ENCODE measurements around the gene SRA1. TPM values are rescaled to one million over a fixed set of nuclear protein-coding genes. Genes with fewer than 3 reads are reported as not detected.
"Not testable (repeated sequence)": the region's sequence is repeated elsewhere in the genome, so short reads cannot be mapped to it uniquely, and the experiment has no call there.

SRA1 gene
- 10 to 100 TPM; 23.8 to 45.5 (median 34.0) TPM for total RNA-seq
- 10 to 100 TPM; 31.1 to 34.4 TPM for polyA plus RNA-seq
- 39.3 reads per million, percentile 66 among the genes with 10 or more reads in this experiment for total RNA-seq

GRCh38 chr5:140557136-140557805 lies at the start of gene SRA1:
Gene SRA1, minus strand, starts transcription at chr5:140557473. Its CDS starts 21 bp downstream, at chr5:140557452.
- peak; percentile 62 to 91 (median 72) for DNase-seq
- POLR2A ChIA-PET, result interaction anchor here (0.7 to 16.3 kb wide), 9 partner anchors 8 to 156 kb away, joined by 3 to 248 read pairs (median 5); partner anchors contain the start of genes EIF4EBP3, IK, NDUFA2 and TMCO6
- H3K27me3 ChIP-seq (ENCODE audit: control insufficient read depth in 2 of 2, insufficient read depth in 2 of 2, low read length in 2 of 2), result no peaks in the 10 kb centered on the region
- Mint-ChIP-seq H3K36me3 (peaks cover 0 to 30% (median 11%) of the 10 kb centered on the region in 5 donors), H3K9me3 (peaks cover 0 to 4% (median 0%) of the 10 kb centered on the region in 11 donors), H3K4me1 (peaks cover 45 to 63% (median 50%) of the 10 kb centered on the region in 7 donors), H3K27me3 (no peaks in the 10 kb centered on the region), H3K27ac (peak within 1 kb of the TSS; percentile 85 to 97 (median 95)), H3K4me3 (peak within 1 kb of the TSS; percentile 84 to 93 (median 92))
- CTCF ChIA-PET, result interaction anchor here (0.6 to 0.9 kb wide), 2 partner anchors 90 to 1044 kb away, joined by 3 read pairs; partner anchors contain the start of genes IK and NDUFA2
- H3K9me3 ChIP-seq (ENCODE audit: control insufficient read depth in 2 of 3, low read length in 3 of 3), result no peaks in the 10 kb centered on the region
- ATAC-seq, result peak; percentile 94
- peak within 1 kb of the TSS; percentile 97 for H3K27ac ChIP-seq (ENCODE audit: low read depth, low read length)
- H3K36me3 ChIP-seq (ENCODE audit: control insufficient read depth in 2 of 3, insufficient read depth in 3 of 3, low read length in 3 of 3), result peaks cover 0 to 16% (median 0%) of the 10 kb centered on the region in 3 experiments
- peak within 1 kb of the TSS; percentile 73 for H3K4me3 ChIP-seq (ENCODE audit: low read length)
- intact Hi-C loops (cut with micrococcal nuclease), result loop anchor here (1.0 to 5.0 kb wide), 5 partner anchors 10 to 445 kb away; partner anchors contain the start of genes ANKHD1 (in 2 of the 2), EIF4EBP3 (in 2 of the 2), IK (in 1 of the 2) and NDUFA2 (in 1 of the 2)
- H3K4me1 ChIP-seq (ENCODE audit: control insufficient read depth in 2 of 2, insufficient read depth in 2 of 2, low read length in 2 of 2), result peaks cover 14 to 20% of the 10 kb centered on the region in 2 donors

GRCh38 chr5:140607031-140607430 lies 49.8 kb upstream of the SRA1 start:
- CTCF ChIA-PET, result no interaction called here

GRCh38 chr5:140605879-140606278 lies 48.6 kb upstream of the SRA1 start:
- Histone ChIP-seq H3K27me3 (ENCODE audit: control insufficient read depth in 2 of 2, insufficient read depth in 2 of 2, low read length in 2 of 2) (no peaks in the 10 kb centered on the region), H3K9me3 (ENCODE audit: control insufficient read depth in 2 of 3, low read length in 3 of 3) (no peaks in the 10 kb centered on the region), H3K36me3 (ENCODE audit: control insufficient read depth in 2 of 3, insufficient read depth in 3 of 3, low read length in 3 of 3) (no peaks in the 10 kb centered on the region), H3K27ac (ENCODE audit: low read depth, low read length) (no peak overlapping the region), H3K4me1 (ENCODE audit: control insufficient read depth in 2 of 2, insufficient read depth in 2 of 2, low read length in 2 of 2) (no peaks in the 10 kb centered on the region), H3K4me3 (ENCODE audit: low read length) (no peak overlapping the region)
- ChIA-PET CTCF (no interaction called here), POLR2A (interaction anchor here (0.7 kb wide), 1 partner anchor 36 kb away, joined by 7 read pairs; no protein-coding TSS in a partner anchor)
- H3K36me3 Mint-ChIP-seq, result no peaks in the 10 kb centered on the region
- DNase-seq (no peak), ATAC-seq (no peak)
- peaks cover 0 to 9% (median 4%) of the 10 kb centered on the region in 7 donors for H3K4me1 Mint-ChIP-seq
- intact Hi-C loops (cut with micrococcal nuclease), result no loop called here
- peaks cover 0 to 1% (median 0%) of the 10 kb centered on the region in 11 donors for H3K9me3 Mint-ChIP-seq
- no peak overlapping the region for H3K4me3 Mint-ChIP-seq
- peaks cover 0 to 12% (median 0%) of the 10 kb centered on the region in 5 donors for H3K27me3 Mint-ChIP-seq
- no peak overlapping the region for H3K27ac Mint-ChIP-seq

More at GRCh38 chr5:140607031-140607430, 49.8 kb upstream of the SRA1 start:
- Mint-ChIP-seq H3K9me3 (peaks cover 0 to 1% (median 0%) of the 10 kb centered on the region in 11 donors), H3K27me3 (peaks cover 0 to 14% (median 4%) of the 10 kb centered on the region in 5 donors), H3K4me1 (peaks cover 0 to 17% (median 12%) of the 10 kb centered on the region in 7 donors), H3K36me3 (peaks cover 0 to 6% (median 0%) of the 10 kb centered on the region in 5 donors), H3K4me3 (no peak overlapping the region), H3K27ac (no peak overlapping the region)
- Histone ChIP-seq H3K4me1 (ENCODE audit: control insufficient read depth in 2 of 2, insufficient read depth in 2 of 2, low read length in 2 of 2) (no peaks in the 10 kb centered on the region), H3K27me3 (ENCODE audit: control insufficient read depth in 2 of 2, insufficient read depth in 2 of 2, low read length in 2 of 2) (no peaks in the 10 kb centered on the region), H3K36me3 (ENCODE audit: control insufficient read depth in 2 of 3, insufficient read depth in 3 of 3, low read length in 3 of 3) (no peaks in the 10 kb centered on the region), H3K4me3 (ENCODE audit: low read length) (no peak overlapping the region), H3K27ac (ENCODE audit: low read depth, low read length) (no peak overlapping the region), H3K9me3 (ENCODE audit: control insufficient read depth in 2 of 3, low read length in 3 of 3) (no peaks in the 10 kb centered on the region)
- no peak for DNase-seq
- ATAC-seq, result peak; percentile 7
- POLR2A ChIA-PET, result no interaction called here
- intact Hi-C loops (cut with micrococcal nuclease), result no loop called here

GRCh38 chr5:140603734-140604133 lies 46.5 kb upstream of the SRA1 start:
- H3K36me3 Mint-ChIP-seq, result no peaks in the 10 kb centered on the region
- intact Hi-C loops (cut with micrococcal nuclease), result no loop called here
- no peaks in the 10 kb centered on the region for H3K36me3 ChIP-seq (ENCODE audit: control insufficient read depth in 2 of 3, insufficient read depth in 3 of 3, low read length in 3 of 3)
- peaks cover 0 to 1% (median 0%) of the 10 kb centered on the region in 7 donors for H3K4me1 Mint-ChIP-seq
- H3K27ac ChIP-seq (ENCODE audit: low read depth, low read length), result no peak overlapping the region
- H3K9me3 ChIP-seq (ENCODE audit: control insufficient read depth in 2 of 3, low read length in 3 of 3), result no peaks in the 10 kb centered on the region
- ATAC-seq (no peak), DNase-seq (no peak)
- CTCF ChIA-PET, result no interaction called here
- peaks cover 0 to 10% (median 0%) of the 10 kb centered on the region in 5 donors for H3K27me3 Mint-ChIP-seq
- H3K4me1 ChIP-seq (ENCODE audit: control insufficient read depth in 2 of 2, insufficient read depth in 2 of 2, low read length in 2 of 2), result no peaks in the 10 kb centered on the region
- H3K27me3 ChIP-seq (ENCODE audit: control insufficient read depth in 2 of 2, insufficient read depth in 2 of 2, low read length in 2 of 2), result no peaks in the 10 kb centered on the region
- no peak overlapping the region for H3K4me3 ChIP-seq (ENCODE audit: low read length)
- no peak overlapping the region for H3K4me3 Mint-ChIP-seq
- peaks cover 0 to 1% (median 0%) of the 10 kb centered on the region in 11 donors for H3K9me3 Mint-ChIP-seq
- no peak overlapping the region for H3K27ac Mint-ChIP-seq
- POLR2A ChIA-PET, result interaction anchor here (0.6 kb wide), 1 partner anchor 30 kb away, joined by 3 read pairs; no protein-coding TSS in a partner anchor

GRCh38 chr5:140603446-140603698 lies 46.1 kb upstream of the SRA1 start:
- H3K4me3 Mint-ChIP-seq; H3K36me3 ChIP-seq (ENCODE audit: control insufficient read depth in 2 of 3, insufficient read depth in 3 of 3, low read length in 3 of 3); H3K9me3 ChIP-seq (ENCODE audit: control insufficient read depth in 2 of 3, low read length in 3 of 3); H3K9me3 Mint-ChIP-seq; H3K4me3 ChIP-seq (ENCODE audit: low read length); CTCF ChIA-PET; H3K4me1 ChIP-seq (ENCODE audit: control insufficient read depth in 2 of 2, insufficient read depth in 2 of 2, low read length in 2 of 2); intact Hi-C loops (cut with micrococcal nuclease); H3K27ac Mint-ChIP-seq; H3K27ac ChIP-seq (ENCODE audit: low read depth, low read length); H3K36me3 Mint-ChIP-seq; H3K27me3 Mint-ChIP-seq; H3K4me1 Mint-ChIP-seq; H3K27me3 ChIP-seq (ENCODE audit: control insufficient read depth in 2 of 2, insufficient read depth in 2 of 2, low read length in 2 of 2); DNase-seq; ATAC-seq: not testable (repeated sequence)
- POLR2A ChIA-PET, result interaction anchor here (0.6 kb wide), 1 partner anchor 31 kb away, joined by 3 read pairs; no protein-coding TSS in a partner anchor

GRCh38 chr5:140602147-140602546 lies 44.9 kb upstream of the SRA1 start:
- Histone ChIP-seq H3K36me3 (ENCODE audit: control insufficient read depth in 2 of 3, insufficient read depth in 3 of 3, low read length in 3 of 3) (no peaks in the 10 kb centered on the region), H3K9me3 (ENCODE audit: control insufficient read depth in 2 of 3, low read length in 3 of 3) (no peaks in the 10 kb centered on the region), H3K4me3 (ENCODE audit: low read length) (no peak overlapping the region), H3K4me1 (ENCODE audit: control insufficient read depth in 2 of 2, insufficient read depth in 2 of 2, low read length in 2 of 2) (no peaks in the 10 kb centered on the region), H3K27me3 (ENCODE audit: control insufficient read depth in 2 of 2, insufficient read depth in 2 of 2, low read length in 2 of 2) (no peaks in the 10 kb centered on the region), H3K27ac (ENCODE audit: low read depth, low read length) (no peak overlapping the region)
- POLR2A ChIA-PET, result no interaction called here
- no peak for DNase-seq
- intact Hi-C loops (cut with micrococcal nuclease), result no loop called here
- peaks cover 0 to 1% (median 0%) of the 10 kb centered on the region in 11 donors for H3K9me3 Mint-ChIP-seq
- CTCF ChIA-PET, result no interaction called here
- H3K27me3 Mint-ChIP-seq, result peaks cover 0 to 12% (median 0%) of the 10 kb centered on the region in 5 donors
- H3K36me3 Mint-ChIP-seq, result no peaks in the 10 kb centered on the region
- no peaks in the 10 kb centered on the region for H3K4me1 Mint-ChIP-seq
- H3K4me3 Mint-ChIP-seq, result no peak overlapping the region
- H3K27ac Mint-ChIP-seq, result no peak overlapping the region
- ATAC-seq, result peak; percentile 45
